HG03039 (cell line): Measurements from ENCODE around the gene MOB3B.

Experiments
- ATAC-seq: cut with Tn5 transposase; IDR thresholded peaks from one replicate; pipeline ENCODE4 v1.9.1; 2021; ENCODE audit warnings: mild to moderate bottlenecking, moderate library complexity; ENCODE audit not compliant: unreplicated experiment

MOB3B gene

GRCh38 chr9:27369591-27369990 lies 160.0 kb downstream of the MOB3B start:
- no peak for ATAC-seq

- no peak for ATAC-seq
Measured at GRCh38 chr9:27368316-27368985, 161.2 kb downstream of the MOB3B start.

GRCh38 chr9:27367921-27368315 lies 161.7 kb downstream of the MOB3B start:
- no peak for ATAC-seq

GRCh38 chr9:27367175-27367798 lies 162.3 kb downstream of the MOB3B start:
- ATAC-seq = peak; percentile 71

- peak; percentile 86 for ATAC-seq
Measured at GRCh38 chr9:27365707-27366376, 163.8 kb downstream of the MOB3B start.

- ATAC-seq = no peak
Measured at GRCh38 chr9:27362447-27363210, 167.0 kb downstream of the MOB3B start.

GRCh38 chr9:27361492-27361891 lies 168.1 kb downstream of the MOB3B start:
- ATAC-seq = no peak

- no peak for ATAC-seq
Measured at GRCh38 chr9:27359763-27360162, 169.9 kb downstream of the MOB3B start.

GRCh38 chr9:27358007-27358406 lies 171.6 kb downstream of the MOB3B start:
- ATAC-seq = no peak

GRCh38 chr9:27356446-27356845 lies 173.2 kb downstream of the MOB3B start:
- ATAC-seq = no peak

- no peak for ATAC-seq
Measured at GRCh38 chr9:27355166-27355565, 174.4 kb downstream of the MOB3B start.

GRCh38 chr9:27353474-27354229 lies 176.0 kb downstream of the MOB3B start:
- ATAC-seq = peak; percentile 94

- ATAC-seq = no peak
Measured at GRCh38 chr9:27353166-27353473, 176.5 kb downstream of the MOB3B start.

- no peak for ATAC-seq
Measured at GRCh38 chr9:27352457-27353165, 177.0 kb downstream of the MOB3B start.

GRCh38 chr9:27351438-27351837 lies 178.2 kb downstream of the MOB3B start:
- ATAC-seq = no peak

- ATAC-seq = no peak
Measured at GRCh38 chr9:27350382-27350976, 179.1 kb downstream of the MOB3B start.

GRCh38 chr9:27349698-27350080 lies 179.9 kb downstream of the MOB3B start:
- ATAC-seq = no peak

GRCh38 chr9:27348785-27349697 lies 180.6 kb downstream of the MOB3B start:
- ATAC-seq = no peak

- ATAC-seq = no peak
Measured at GRCh38 chr9:27347889-27348288, 181.7 kb downstream of the MOB3B start.
